ENCODE data around the gene MYO15B. TPM values are rescaled to one million over a fixed set of nuclear protein-coding genes. Genes with fewer than 3 reads are reported as not detected.

MYO15B gene
- total and polyA plus RNA-seq, 2 donors (not counting 1 experiment from before 2014, with no cell fraction given) = 452 to 1,019 TPM

DNA sequence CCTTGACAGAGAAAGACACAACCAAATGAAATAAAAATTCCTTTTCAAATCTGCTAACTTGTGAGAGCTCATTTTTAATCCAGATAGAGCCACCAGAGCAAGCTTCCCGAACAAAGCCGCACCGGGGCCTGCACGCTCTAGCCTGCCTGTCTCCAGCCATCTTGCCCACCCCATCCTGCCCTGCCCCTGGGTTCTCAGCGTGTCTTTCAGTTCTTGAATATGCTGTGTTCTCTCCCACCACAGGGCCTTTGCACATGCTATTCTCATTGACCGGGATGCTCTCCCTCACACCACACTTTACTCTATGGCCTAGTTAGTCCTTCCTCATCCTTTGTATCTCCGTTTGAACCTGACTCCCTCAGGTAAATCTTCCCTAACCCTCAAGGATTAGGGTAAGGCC, 60.3 kb downstream of the MYO15B start:
- H3K27ac Mint-ChIP-seq = peak overlapping the region; percentile 37
- intact Hi-C loops (cut with micrococcal nuclease) = no loop called here

DNA sequence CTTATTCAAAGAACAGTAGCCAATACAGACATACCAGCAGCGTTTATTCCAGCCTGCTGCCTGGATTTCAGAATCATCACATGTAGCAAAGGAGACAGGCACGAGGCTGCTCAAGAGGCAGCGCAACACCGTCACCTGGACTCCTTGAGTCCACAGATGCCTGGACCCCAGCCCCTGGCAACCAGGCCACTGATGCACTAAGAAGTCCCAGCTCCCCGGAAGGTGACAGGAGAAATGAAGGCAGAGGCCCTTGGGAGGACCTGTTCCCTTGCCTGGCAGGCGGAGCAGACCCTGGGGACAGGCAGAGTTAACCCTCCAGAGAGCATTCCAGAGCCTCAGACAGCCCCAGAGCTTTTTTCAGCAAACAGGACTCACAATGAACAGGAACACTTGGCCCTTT, 62.1 kb downstream of the MYO15B start:
- ATAC-seq (ENCODE audit: low read depth) (no peak), DNase-seq (no peak)
- Histone ChIP-seq H3K36me3 (replicated peaks in 1 of 2; ENCODE audit: control extremely low read depth in 1 of 2, control insufficient read depth in 1 of 2, extremely low read depth in 1 of 2, insufficient read depth in 2 of 2, low read length in 1 of 2) (peaks cover 0 to 47% of the 10 kb centered on the region in 2 experiments), H3K27ac (ENCODE audit: low read length in 2 of 2) (no peak overlapping the region), H3K4me1 (ENCODE audit: control insufficient read depth in 2 of 2, insufficient read depth in 2 of 2, low read length in 2 of 2) (peaks cover 14 to 21% of the 10 kb centered on the region in 2 donors), H3K4me2 (replicated peaks; ENCODE audit: low read depth, low read length, poor library complexity, severe bottlenecking) (no peak overlapping the region), H3K4me3 (ENCODE audit: control extremely low read depth in 1 of 5, extremely low read depth in 1 of 5, insufficient read depth in 1 of 5, low read depth in 2 of 5, low read length in 4 of 5) (no peak overlapping the region), H3K9me3 (ENCODE audit: control extremely low read depth in 1 of 3, control insufficient read depth in 2 of 3, insufficient read depth in 1 of 3, low read length in 2 of 3) (no peaks in the 10 kb centered on the region), H3K27me3 (replicated peaks in 1 of 4; ENCODE audit: control extremely low read depth in 1 of 4, control insufficient read depth in 3 of 4, insufficient read depth in 4 of 4, low read length in 3 of 4) (no peaks in the 10 kb centered on the region), H3K79me2 (ENCODE audit: control insufficient read depth, insufficient read depth, low read length) (no peaks in the 10 kb centered on the region), H3K9ac (ENCODE audit: low read length) (no peak overlapping the region), H4K20me1 (ENCODE audit: control insufficient read depth, insufficient read depth, low read length, poor library complexity, severe bottlenecking) (no peaks in the 10 kb centered on the region), H2AFZ (ENCODE audit: insufficient read depth, low read depth, low read length, poor library complexity, severe bottlenecking) (no peak overlapping the region)
- intact Hi-C loops (cut with micrococcal nuclease) = no loop called here
- no peaks in the 10 kb centered on the region for H3K9me3 Mint-ChIP-seq (ENCODE audit: insufficient read depth)
- H3K27me3 Mint-ChIP-seq = no peaks in the 10 kb centered on the region
- 94% methylated on average over 6 of the region's 6 CpGs for WGBS (ENCODE audit: insufficient coverage)
- no peak overlapping the region for H3K27ac Mint-ChIP-seq
- ChIA-PET CTCF (interaction anchor here (1.0 to 6.5 kb wide), 2 partner anchors 13 to 16 kb away, joined by 4 to 62 read pairs; partner anchors contain the start of gene SMIM5), POLR2A (no interaction called here)
- H3K4me1 Mint-ChIP-seq = peaks cover 19% of the 10 kb centered on the region
- H3K4me3 Mint-ChIP-seq = no peak overlapping the region
- TF ChIP-seq, protein P1, sequence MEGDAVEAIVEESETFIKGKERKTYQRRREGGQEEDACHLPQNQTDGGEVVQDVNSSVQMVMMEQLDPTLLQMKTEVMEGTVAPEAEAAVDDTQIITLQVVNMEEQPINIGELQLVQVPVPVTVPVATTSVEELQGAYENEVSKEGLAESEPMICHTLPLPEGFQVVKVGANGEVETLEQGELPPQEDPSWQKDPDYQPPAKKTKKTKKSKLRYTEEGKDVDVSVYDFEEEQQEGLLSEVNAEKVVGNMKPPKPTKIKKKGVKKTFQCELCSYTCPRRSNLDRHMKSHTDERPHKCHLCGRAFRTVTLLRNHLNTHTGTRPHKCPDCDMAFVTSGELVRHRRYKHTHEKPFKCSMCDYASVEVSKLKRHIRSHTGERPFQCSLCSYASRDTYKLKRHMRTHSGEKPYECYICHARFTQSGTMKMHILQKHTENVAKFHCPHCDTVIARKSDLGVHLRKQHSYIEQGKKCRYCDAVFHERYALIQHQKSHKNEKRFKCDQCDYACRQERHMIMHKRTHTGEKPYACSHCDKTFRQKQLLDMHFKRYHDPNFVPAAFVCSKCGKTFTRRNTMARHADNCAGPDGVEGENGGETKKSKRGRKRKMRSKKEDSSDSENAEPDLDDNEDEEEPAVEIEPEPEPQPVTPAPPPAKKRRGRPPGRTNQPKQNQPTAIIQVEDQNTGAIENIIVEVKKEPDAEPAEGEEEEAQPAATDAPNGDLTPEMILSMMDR (IDR thresholded peaks at IDR 0.05) = no peak
- TF ChIP-seq EZH2 (IDR thresholded peaks at IDR 0.05; ENCODE audit: borderline replicate concordance, insufficient read depth, low read depth, low read length, poor library complexity, severe bottlenecking) = no peak

More for the DNA sequence above, 60.3 kb downstream of the MYO15B start:
- H3K27me3 ChIP-seq (replicated peaks in 1 of 4; ENCODE audit: control extremely low read depth in 1 of 4, control insufficient read depth in 3 of 4, insufficient read depth in 4 of 4, low read length in 3 of 4) = no peaks in the 10 kb centered on the region
- H4K20me1 ChIP-seq (ENCODE audit: control insufficient read depth, insufficient read depth, low read length, poor library complexity, severe bottlenecking) = no peaks in the 10 kb centered on the region
- H3K9me3 ChIP-seq (ENCODE audit: control extremely low read depth in 1 of 3, control insufficient read depth in 2 of 3, insufficient read depth in 1 of 3, low read length in 2 of 3) = no peaks in the 10 kb centered on the region
- H3K4me1 ChIP-seq (ENCODE audit: control insufficient read depth in 2 of 2, insufficient read depth in 2 of 2, low read length in 2 of 2) = peaks cover 11 to 17% of the 10 kb centered on the region in 2 donors
- TF ChIP-seq, protein P1 (IDR thresholded peaks at IDR 0.05) = no peak
- TF ChIP-seq EZH2 (IDR thresholded peaks at IDR 0.05; ENCODE audit: borderline replicate concordance, insufficient read depth, low read depth, low read length, poor library complexity, severe bottlenecking) = no peak
- ATAC-seq (ENCODE audit: low read depth) = no peak
- peaks cover 2 to 46% of the 10 kb centered on the region in 2 experiments for H3K36me3 ChIP-seq (replicated peaks in 1 of 2; ENCODE audit: control extremely low read depth in 1 of 2, control insufficient read depth in 1 of 2, extremely low read depth in 1 of 2, insufficient read depth in 2 of 2, low read length in 1 of 2)
- POLR2A ChIA-PET = no interaction called here
- H3K9me3 Mint-ChIP-seq (ENCODE audit: insufficient read depth) = no peaks in the 10 kb centered on the region
- WGBS (ENCODE audit: insufficient coverage) = 94% methylated on average over 6 of the region's 7 CpGs
- H3K4me3 Mint-ChIP-seq = no peak overlapping the region
- H2AFZ ChIP-seq (ENCODE audit: insufficient read depth, low read depth, low read length, poor library complexity, severe bottlenecking) = no peak overlapping the region
- H3K27me3 Mint-ChIP-seq = no peaks in the 10 kb centered on the region
- DNase-seq = no peak
- CTCF ChIA-PET = interaction anchor here (1.0 to 1.1 kb wide), 2 partner anchors 15 to 220 kb away, joined by 3 to 4 read pairs; partner anchors contain the start of gene SMIM5
- no peaks in the 10 kb centered on the region for H3K79me2 ChIP-seq (ENCODE audit: control insufficient read depth, insufficient read depth, low read length)
- no peak overlapping the region for H3K4me3 ChIP-seq (ENCODE audit: control extremely low read depth in 1 of 5, extremely low read depth in 1 of 5, insufficient read depth in 1 of 5, low read depth in 2 of 5, low read length in 4 of 5)
- no peak overlapping the region for H3K4me2 ChIP-seq (replicated peaks; ENCODE audit: low read depth, low read length, poor library complexity, severe bottlenecking)
- H3K9ac ChIP-seq (ENCODE audit: low read length) = no peak overlapping the region
- H3K4me1 Mint-ChIP-seq = peaks cover 15% of the 10 kb centered on the region
- no peak overlapping the region for H3K27ac ChIP-seq (ENCODE audit: low read length in 2 of 2)
